SJCRH30 (cell line): Measurements from ENCODE around the gene LMOD2. TPM values are rescaled to one million over a fixed set of nuclear protein-coding genes. Genes with fewer than 3 reads are reported as not detected.

ENCODE experiments used
- DNase-seq, 2 experiments: peaks; one replicate each; pipeline ENCODE4 v3.0.0-alpha.2; 2015 to 2020
- H3K27ac ChIP-seq: fragments of 250-450 bp; sonication (Bioruptor Pico); 2 replicates; pipeline ENCODE4 v1.5.1; 2020; ENCODE audit warnings: mild to moderate bottlenecking, moderate library complexity
- H3K27me3 ChIP-seq: fragments of 250-450 bp; sonication (Bioruptor Pico); 2 replicates; pipeline ENCODE4 v1.5.1; 2020; ENCODE audit warnings: mild to moderate bottlenecking, moderate library complexity
- H3K36me3 ChIP-seq: fragments of 250-450 bp; sonication (Bioruptor Pico); 2 replicates; pipeline ENCODE4 v1.5.1; 2020; ENCODE audit warnings: mild to moderate bottlenecking, moderate library complexity
- H3K4me1 ChIP-seq: fragments of 250-450 bp; sonication (Bioruptor Pico); 2 replicates; pipeline ENCODE4 v1.5.1; 2020; ENCODE audit warnings: mild to moderate bottlenecking, moderate library complexity
- H3K4me3 ChIP-seq: fragments of 250-450 bp; sonication (Bioruptor Pico); 2 replicates; pipeline ENCODE4 v1.5.1; 2020; ENCODE audit warnings: mild to moderate bottlenecking, moderate library complexity
- H3K9me3 ChIP-seq: fragments of 250-450 bp; sonication (Bioruptor Pico); replicated peaks from 2 replicates; pipeline ENCODE4 v1.5.1; 2020; ENCODE audit warnings: mild to moderate bottlenecking, moderate library complexity
- total RNA-seq: library from RNA; depleted of rRNA; stranded (reverse); fragments of >200 nt; shearing (Covaris generic); gene quantifications from 2 replicates; pipeline ENCODE4 v1.2.3, GENCODE V29; 2014; rRNA removed

Gene LMOD2, protein sequence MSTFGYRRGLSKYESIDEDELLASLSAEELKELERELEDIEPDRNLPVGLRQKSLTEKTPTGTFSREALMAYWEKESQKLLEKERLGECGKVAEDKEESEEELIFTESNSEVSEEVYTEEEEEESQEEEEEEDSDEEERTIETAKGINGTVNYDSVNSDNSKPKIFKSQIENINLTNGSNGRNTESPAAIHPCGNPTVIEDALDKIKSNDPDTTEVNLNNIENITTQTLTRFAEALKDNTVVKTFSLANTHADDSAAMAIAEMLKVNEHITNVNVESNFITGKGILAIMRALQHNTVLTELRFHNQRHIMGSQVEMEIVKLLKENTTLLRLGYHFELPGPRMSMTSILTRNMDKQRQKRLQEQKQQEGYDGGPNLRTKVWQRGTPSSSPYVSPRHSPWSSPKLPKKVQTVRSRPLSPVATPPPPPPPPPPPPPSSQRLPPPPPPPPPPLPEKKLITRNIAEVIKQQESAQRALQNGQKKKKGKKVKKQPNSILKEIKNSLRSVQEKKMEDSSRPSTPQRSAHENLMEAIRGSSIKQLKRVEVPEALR
- 0.06 TPM in 1 of 2 replicates, not detected in the other for total RNA-seq

DNA sequence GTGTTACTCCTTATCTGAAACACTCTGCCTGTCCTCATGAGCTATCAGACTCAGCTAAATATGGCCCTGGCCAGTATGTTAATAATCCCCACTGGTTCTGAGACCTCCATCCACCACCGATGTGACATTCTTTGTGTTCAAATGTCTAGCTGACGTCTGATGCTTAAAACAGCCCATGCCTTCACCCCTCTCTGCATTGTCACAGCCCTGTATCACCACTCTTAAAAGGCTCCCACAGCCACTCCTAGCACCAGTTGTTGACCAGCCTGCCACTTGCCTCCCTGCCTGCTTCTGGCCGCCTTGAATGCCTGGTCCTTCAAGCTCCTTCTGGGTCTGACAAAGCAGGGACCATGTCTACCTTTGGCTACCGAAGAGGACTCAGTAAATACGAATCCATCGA lies at the start of gene LMOD2:
Gene LMOD2 (plus strand): TSS at position 253 of the 400 bp plus-strand sequence. CDS start 98 bp downstream, at position 351.
- peaks cover 4% of the 10 kb centered on the region; the same call in 1 of the 2 replicates for H3K4me1 ChIP-seq
- H3K4me3 ChIP-seq, result no peak within 1 kb of the TSS
- H3K27me3 ChIP-seq, result no peaks in the 10 kb centered on the region
- H3K9me3 ChIP-seq, result no peaks in the 10 kb centered on the region
- no peaks in the 10 kb centered on the region for H3K36me3 ChIP-seq
- DNase-seq, result no peak
- no peak within 1 kb of the TSS for H3K27ac ChIP-seq

DNA sequence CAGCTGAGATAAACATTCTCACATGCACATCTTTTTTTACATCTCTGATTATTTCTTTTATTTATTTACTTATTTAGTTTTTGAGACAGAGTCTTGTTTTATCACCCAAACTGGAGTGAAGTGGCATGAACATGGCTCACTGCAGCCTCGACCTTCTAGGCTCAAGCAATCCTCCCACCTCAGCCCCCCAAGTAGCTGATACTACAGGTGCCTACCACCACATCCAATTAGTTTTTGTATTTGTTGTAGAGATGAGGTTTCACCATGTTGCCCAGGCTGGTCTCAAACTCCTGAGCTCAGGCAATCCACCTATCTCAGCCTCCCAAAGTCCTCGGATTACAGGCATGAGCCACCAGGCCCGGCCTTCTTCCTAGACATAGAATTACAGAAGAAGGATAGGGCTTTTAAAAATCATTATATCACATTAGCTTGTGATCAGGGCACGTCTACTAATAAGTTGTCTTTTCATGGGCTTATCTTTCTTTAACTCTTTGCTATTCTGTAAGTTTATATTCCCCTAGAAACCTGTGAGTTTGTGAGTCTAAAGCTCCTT lies 48.2 kb upstream of the LMOD2 start:
- Histone ChIP-seq H3K9me3 (no peaks in the 10 kb centered on the region), H3K36me3 (no peaks in the 10 kb centered on the region), H3K27me3 (no peaks in the 10 kb centered on the region), H3K4me1 (no peaks in the 10 kb centered on the region), H3K4me3 (no peak overlapping the region), H3K27ac (no peak overlapping the region)
- DNase-seq, result no peak

DNA sequence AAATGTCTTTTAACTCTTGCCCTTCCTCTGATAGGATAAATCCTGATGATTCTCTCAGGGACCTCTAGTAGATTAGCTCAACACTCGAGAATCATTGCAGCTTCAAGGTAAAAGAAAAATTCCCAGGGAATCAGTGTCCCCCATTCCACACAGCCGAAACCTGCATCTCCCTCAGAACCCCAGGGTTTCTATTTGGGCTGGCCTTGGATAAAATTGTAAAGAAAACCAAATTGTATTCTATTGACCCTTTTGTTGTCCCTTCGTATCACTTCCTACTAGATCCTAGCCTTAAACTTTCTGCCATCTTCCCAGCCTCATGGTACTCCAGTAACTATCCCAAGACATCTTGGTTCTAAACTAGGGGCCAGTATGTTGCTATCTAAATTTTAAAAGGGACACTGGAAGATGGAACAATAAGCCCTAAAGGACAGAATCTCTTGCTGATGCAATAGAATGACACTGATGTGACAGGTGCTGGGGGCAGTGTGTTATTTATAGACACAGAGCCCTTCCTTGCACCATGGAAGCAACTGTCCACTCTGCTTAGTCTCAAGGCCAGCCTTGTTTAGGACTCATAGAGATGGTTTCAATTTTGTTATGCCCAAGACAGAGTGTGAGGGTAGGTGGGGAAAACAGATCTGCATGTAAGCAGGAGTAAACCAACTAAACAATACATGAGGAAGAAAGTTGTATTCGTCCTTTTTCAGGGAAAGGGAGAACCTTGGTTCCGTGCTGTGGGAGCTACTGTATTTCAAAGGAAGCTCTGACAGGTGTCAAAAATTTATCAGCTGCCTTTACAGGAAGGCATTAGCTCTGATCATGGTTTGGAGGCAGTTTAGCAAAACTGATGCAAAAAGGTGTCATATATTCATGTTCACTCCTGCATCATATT lies 46.4 kb upstream of the LMOD2 start:
- peak; percentile 12 to 32 for DNase-seq
- H3K27me3 ChIP-seq, result no peaks in the 10 kb centered on the region
- no peak overlapping the region for H3K4me3 ChIP-seq
- H3K9me3 ChIP-seq, result no peaks in the 10 kb centered on the region
- H3K27ac ChIP-seq, result no peak overlapping the region
- no peaks in the 10 kb centered on the region for H3K36me3 ChIP-seq
- H3K4me1 ChIP-seq, result no peaks in the 10 kb centered on the region

DNA sequence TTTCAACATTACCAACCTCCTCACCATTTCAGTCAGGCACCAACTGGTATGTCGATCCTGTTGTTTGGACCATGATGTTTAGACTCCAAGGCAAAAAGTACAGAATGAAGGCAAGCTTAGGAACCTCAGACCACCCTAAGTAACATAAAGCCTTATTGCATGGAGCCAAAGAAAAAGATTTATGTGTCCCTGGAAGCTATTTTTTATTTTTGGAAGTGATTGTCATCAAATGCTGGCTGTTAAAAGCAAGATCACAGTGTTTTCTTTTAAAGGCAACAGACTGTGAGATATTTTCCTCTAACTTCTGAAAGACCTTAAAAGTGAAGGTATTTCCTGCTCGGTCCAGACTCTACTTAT lies 45.8 kb upstream of the LMOD2 start:
- Histone ChIP-seq H3K36me3 (no peaks in the 10 kb centered on the region), H3K9me3 (no peaks in the 10 kb centered on the region), H3K27me3 (no peaks in the 10 kb centered on the region), H3K4me3 (no peak overlapping the region), H3K4me1 (no peaks in the 10 kb centered on the region), H3K27ac (no peak overlapping the region)
- DNase-seq, result no peak

DNA sequence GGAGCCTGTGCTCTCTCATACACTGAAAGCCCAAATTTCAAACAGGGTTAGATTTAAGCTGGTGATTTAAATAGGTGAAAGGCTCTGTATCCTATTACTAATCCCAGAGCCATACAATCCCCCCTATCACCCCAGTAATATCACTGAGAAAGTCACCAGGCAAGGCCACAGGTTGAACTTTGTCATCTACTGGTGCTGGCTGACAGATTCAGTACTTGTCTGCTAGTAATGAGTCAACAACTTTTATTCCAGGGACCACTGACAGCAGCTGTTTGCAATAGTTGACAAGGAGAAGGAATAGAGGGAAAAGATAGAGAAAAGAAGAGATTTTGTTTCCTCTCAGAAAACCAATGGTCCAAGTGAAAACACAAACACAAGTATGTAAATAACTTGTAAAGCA lies 43.6 kb upstream of the LMOD2 start:
- Histone ChIP-seq H3K4me1 (no peaks in the 10 kb centered on the region), H3K27me3 (no peaks in the 10 kb centered on the region), H3K4me3 (no peak overlapping the region), H3K9me3 (no peaks in the 10 kb centered on the region), H3K27ac (no peak overlapping the region), H3K36me3 (no peaks in the 10 kb centered on the region)
- no peak for DNase-seq

DNA sequence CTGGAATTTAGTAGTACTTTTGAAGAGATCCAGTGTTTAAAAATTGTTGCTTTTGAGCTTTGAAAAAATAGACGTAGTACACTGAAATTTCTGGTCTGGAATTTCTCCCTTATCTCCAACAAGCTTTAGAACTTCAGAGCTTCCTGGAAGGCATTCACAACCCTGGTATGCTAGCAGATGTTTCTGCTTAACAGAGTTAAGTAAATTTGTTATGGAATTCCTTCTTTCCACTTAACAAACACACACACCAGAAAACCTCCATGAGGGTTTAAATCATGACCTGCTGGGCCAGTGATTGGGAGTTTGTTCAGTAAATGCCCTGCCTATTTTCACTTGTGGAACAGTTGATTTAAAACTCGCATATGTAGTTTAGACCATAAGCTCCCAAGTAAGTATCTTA lies 40.3 kb upstream of the LMOD2 start:
- no peak overlapping the region for H3K4me3 ChIP-seq
- no peak overlapping the region for H3K27ac ChIP-seq
- H3K27me3 ChIP-seq, result no peaks in the 10 kb centered on the region
- no peaks in the 10 kb centered on the region for H3K4me1 ChIP-seq
- H3K36me3 ChIP-seq, result no peaks in the 10 kb centered on the region
- no peaks in the 10 kb centered on the region for H3K9me3 ChIP-seq
- no peak for DNase-seq

DNA sequence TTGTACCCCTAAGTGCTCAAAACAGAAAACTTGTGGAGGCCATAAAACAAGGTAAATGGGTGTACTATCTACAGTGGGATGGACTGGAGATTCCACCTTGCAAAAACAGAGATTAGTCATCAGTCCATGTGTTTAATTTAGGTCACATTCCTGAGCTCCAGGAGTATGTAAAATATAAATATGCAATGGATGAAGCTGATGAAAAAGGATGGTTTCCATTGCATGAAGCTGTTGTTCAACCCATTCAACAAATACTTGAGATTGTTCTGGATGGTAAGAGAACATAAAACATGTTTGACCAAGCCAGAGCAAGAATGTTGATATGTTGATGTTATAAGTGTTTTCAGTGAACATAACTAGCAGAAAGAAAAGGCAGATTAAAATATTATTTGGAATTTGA lies 39.4 kb upstream of the LMOD2 start:
- Histone ChIP-seq H3K4me1 (no peaks in the 10 kb centered on the region), H3K27me3 (no peaks in the 10 kb centered on the region), H3K4me3 (no peak overlapping the region), H3K27ac (no peak overlapping the region), H3K9me3 (no peaks in the 10 kb centered on the region), H3K36me3 (no peaks in the 10 kb centered on the region)
- no peak for DNase-seq

DNA sequence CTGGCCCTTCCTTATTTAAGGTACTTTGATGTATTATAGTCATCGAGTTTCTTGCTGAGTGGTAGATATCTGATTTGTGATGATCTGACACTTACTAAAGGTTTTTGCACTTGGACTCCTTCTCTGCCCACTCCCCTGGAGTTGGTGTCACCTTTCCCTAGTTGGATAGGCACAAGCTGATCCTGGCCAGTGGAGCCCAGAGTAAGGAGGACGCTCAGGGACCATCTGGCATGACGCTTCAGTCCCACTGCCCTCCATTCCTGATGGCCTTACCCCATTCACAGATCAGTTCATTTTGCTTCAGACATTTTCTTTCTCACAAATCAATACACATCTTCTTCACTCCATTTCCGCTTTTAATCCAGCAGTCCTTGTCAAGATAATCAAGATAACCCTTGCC lies 34.0 kb upstream of the LMOD2 start:
- no peaks in the 10 kb centered on the region for H3K9me3 ChIP-seq
- no peaks in the 10 kb centered on the region for H3K36me3 ChIP-seq
- no peak for DNase-seq
- no peaks in the 10 kb centered on the region for H3K27me3 ChIP-seq
- H3K4me1 ChIP-seq, result no peaks in the 10 kb centered on the region
- no peak overlapping the region for H3K27ac ChIP-seq
- no peak overlapping the region for H3K4me3 ChIP-seq

DNA sequence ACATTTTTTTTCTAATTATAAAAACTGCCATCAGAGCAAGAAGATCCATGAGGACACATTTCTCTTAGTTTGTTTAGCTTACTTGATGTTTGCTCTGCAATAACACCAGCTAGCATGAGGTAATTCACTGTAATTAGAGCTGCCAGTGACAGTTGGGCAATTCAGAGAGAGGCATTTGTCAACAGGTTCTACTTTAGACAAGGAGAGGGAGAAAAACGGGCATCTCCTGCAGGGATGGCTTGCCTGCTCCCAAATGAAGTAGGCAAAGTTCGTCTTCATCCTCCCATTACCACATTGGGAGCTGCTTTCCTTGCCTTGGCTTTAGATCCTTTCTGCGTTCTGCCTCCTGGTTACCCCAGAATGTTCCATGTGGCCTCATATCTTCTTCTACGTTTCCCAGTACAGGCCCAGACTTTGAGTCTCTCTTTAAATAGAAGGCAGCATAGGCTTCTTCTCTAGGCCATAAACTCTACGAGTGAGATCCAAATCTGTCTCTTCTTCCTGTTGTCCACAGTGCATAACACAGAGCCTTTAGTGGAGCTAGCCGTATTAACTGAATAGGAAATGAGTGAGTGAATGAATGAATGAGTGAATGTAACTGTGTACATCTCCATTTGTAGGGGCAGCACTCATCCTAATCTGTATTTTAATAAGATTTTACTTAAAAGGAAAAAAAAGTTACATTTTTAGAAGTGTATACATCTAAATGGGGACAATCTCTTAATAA lies 32.8 kb upstream of the LMOD2 start:
- Histone ChIP-seq H3K4me3 (no peak overlapping the region), H3K27me3 (no peaks in the 10 kb centered on the region), H3K4me1 (no peaks in the 10 kb centered on the region), H3K27ac (no peak overlapping the region), H3K36me3 (no peaks in the 10 kb centered on the region), H3K9me3 (no peaks in the 10 kb centered on the region)
- peak in 1 of 2 experiments; percentile 31 for DNase-seq

DNA sequence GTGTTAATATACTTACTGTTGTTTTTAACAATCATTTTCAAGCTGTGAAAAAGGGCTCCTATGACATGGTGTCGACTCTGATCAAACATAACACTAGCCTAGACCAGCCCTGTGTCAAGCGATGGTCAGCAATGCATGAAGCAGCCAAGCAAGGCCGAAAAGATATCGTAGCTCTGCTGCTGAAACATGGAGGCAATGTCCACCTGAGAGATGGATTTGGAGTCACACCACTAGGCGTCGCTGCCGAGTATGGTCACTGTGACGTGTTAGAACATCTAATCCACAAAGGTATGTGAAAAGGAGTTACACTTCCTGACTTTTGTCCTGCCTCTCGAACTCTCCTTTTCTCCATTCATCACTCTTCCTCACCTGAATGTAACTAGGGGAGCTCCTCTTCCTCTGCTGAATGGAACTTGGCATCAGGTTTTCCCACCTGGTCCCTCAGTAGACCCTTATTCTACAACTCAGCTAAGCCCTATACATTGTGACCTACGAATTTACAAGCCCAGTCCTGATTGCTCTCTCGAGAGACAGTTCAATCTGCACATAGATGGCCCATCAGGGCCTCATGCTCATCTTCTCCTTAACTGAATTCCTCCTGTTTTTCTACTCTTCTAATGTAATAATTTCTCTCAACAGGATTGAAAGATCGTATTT lies 31.0 kb upstream of the LMOD2 start:
- Histone ChIP-seq H3K4me3 (no peak overlapping the region), H3K27ac (no peak overlapping the region), H3K27me3 (no peaks in the 10 kb centered on the region), H3K9me3 (no peaks in the 10 kb centered on the region), H3K4me1 (no peaks in the 10 kb centered on the region), H3K36me3 (no peaks in the 10 kb centered on the region)
- DNase-seq, result peak in 1 of 2 experiments; percentile 23

DNA sequence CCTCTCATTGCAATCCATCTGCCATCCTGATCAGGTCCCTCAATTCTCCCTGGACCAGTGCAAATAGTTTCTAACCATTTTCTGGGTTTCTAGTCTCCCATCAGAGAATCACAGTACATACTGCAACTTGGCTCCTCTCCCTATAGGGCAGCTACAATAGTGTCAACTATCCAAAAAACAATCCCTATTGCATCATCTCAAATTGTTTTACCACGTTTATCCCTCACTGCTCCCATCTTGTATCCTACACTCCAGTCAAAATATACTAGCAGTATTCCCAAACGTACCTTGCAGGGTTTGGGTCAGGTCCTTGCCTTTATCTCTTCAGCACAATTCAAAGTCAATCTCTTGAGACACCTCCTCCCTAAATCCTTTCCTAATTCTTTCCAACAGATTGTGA lies 30.4 kb upstream of the LMOD2 start:
- H3K9me3 ChIP-seq, result no peaks in the 10 kb centered on the region
- no peak overlapping the region for H3K27ac ChIP-seq
- no peaks in the 10 kb centered on the region for H3K4me1 ChIP-seq
- no peak for DNase-seq
- no peaks in the 10 kb centered on the region for H3K27me3 ChIP-seq
- H3K4me3 ChIP-seq, result no peak overlapping the region
- H3K36me3 ChIP-seq, result no peaks in the 10 kb centered on the region

DNA sequence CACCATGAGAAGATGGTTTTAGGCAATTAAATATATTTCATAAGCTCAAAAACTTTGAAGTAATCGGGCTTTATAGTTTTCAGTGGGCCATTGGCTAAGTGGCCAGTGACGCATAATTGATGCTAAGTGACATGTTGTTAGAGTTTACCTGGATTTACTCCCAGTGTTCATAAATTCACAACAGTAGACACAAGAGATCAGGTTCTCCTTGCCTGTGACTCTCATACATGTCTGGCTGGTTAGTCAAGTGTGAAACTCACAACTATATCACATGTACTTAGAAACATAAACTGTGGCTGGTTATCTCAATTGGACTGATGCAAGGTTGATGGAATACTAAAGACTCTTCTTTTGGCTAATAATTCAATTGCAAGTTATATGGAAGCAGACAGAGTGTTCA lies 27.8 kb upstream of the LMOD2 start:
- H3K36me3 ChIP-seq, result no peaks in the 10 kb centered on the region
- no peak for DNase-seq
- H3K27me3 ChIP-seq, result no peaks in the 10 kb centered on the region
- H3K27ac ChIP-seq, result no peak overlapping the region
- no peaks in the 10 kb centered on the region for H3K4me1 ChIP-seq
- H3K9me3 ChIP-seq, result no peaks in the 10 kb centered on the region
- no peak overlapping the region for H3K4me3 ChIP-seq

DNA sequence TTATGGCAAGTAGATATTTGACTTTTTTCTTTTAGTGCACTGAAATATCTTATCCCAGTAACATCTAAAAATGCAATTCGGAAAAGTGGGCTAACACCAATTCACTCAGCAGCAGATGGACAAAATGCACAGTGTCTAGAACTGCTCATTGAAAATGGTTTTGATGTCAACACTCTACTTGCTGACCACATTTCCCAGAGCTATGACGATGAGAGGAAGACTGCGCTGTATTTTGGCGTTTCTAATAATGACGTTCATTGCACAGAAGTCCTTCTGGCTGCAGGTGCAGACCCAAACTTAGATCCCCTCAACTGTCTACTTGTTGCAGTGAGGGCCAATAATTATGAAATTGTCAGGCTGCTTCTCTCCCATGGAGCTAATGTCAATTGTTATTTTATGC lies 26.8 kb upstream of the LMOD2 start:
- Histone ChIP-seq H3K36me3 (no peaks in the 10 kb centered on the region), H3K27me3 (no peaks in the 10 kb centered on the region), H3K4me3 (no peak overlapping the region), H3K9me3 (no peaks in the 10 kb centered on the region), H3K27ac (no peak overlapping the region), H3K4me1 (no peaks in the 10 kb centered on the region)
- no peak for DNase-seq

DNA sequence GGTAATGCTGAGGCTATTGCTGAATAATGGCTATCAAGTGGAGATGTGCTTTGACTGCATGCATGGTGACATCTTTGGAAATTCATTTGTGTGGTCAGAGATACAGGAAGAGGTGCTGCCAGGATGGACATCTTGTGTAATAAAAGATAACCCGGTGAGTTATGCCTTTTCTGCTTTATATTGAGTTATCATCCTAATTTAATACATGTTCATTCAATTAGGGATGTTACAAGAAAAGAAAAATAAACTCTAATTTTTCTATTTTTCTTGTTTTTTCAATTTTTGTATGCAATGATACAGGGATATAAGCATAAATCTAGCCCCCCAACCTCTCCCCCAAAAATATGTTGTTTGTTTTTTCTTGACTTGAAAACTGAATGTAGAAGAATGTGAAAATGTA lies 26.4 kb upstream of the LMOD2 start:
- Histone ChIP-seq H3K4me3 (no peak overlapping the region), H3K9me3 (no peaks in the 10 kb centered on the region), H3K4me1 (no peaks in the 10 kb centered on the region), H3K27ac (no peak overlapping the region), H3K36me3 (no peaks in the 10 kb centered on the region), H3K27me3 (no peaks in the 10 kb centered on the region)
- no peak for DNase-seq
